ENCODE results near the gene LLGL2. TPM values are rescaled to one million over a fixed set of nuclear protein-coding genes. Genes with fewer than 3 reads are reported as not detected.

LLGL2 gene
- total RNA-seq, 1 donor from 2014 or later, result 44.9 TPM

GRCh38 chr17:75509528-75510258 lies 15.8 kb upstream of the LLGL2 start:
- Histone ChIP-seq H3K4me3 (peak overlapping the region in 1 of 2 donors; percentile 0), H3K27ac (peak overlapping the region; percentile 58), H3K4me1 (peaks cover 59% of the 10 kb centered on the region), H3K27me3 (no peaks in the 10 kb centered on the region), H3K36me3 (peaks cover 0 to 29% of the 10 kb centered on the region in 2 donors), H3K9me3 (no peaks in the 10 kb centered on the region)
- no peak for TF ChIP-seq CTCF (IDR thresholded peaks at IDR 0.05)
- TF ChIP-seq POLR2AphosphoS5 (IDR thresholded peaks at IDR 0.05; ENCODE audit: insufficient read depth in 1 of 2, low read depth in 1 of 2), result peak; percentile 39 to 67
- no peak for TF ChIP-seq POLR2A (IDR thresholded peaks at IDR 0.05)
- intact Hi-C loops (cut with DNase I), result no loop called here
- DNase-seq (ENCODE audit: extremely low spot score in 2 of 2), result no peak

- Histone ChIP-seq H3K4me1 (peaks cover 59% of the 10 kb centered on the region), H3K36me3 (peaks cover 0 to 15% of the 10 kb centered on the region in 2 donors), H3K27ac (peak overlapping the region; percentile 92), H3K4me3 (peak overlapping the region; percentile 17 to 97), H3K27me3 (no peaks in the 10 kb centered on the region), H3K9me3 (no peaks in the 10 kb centered on the region)
- no peak for DNase-seq (ENCODE audit: extremely low spot score in 2 of 2)
- intact Hi-C loops (cut with DNase I), result no loop called here
- TF ChIP-seq POLR2A (IDR thresholded peaks at IDR 0.05), result no peak
- TF ChIP-seq POLR2AphosphoS5 (IDR thresholded peaks at IDR 0.05; ENCODE audit: insufficient read depth in 1 of 2, low read depth in 1 of 2), result no peak
- no peak for TF ChIP-seq CTCF (IDR thresholded peaks at IDR 0.05)
Observed at GRCh38 chr17:75511270-75511609, 14.3 kb upstream of the LLGL2 start.

GRCh38 chr17:75511610-75512575 lies 13.6 kb upstream of the LLGL2 start:
- peak overlapping the region; percentile 82 to 97 for H3K4me3 ChIP-seq
- peaks cover 0 to 8% of the 10 kb centered on the region in 2 donors for H3K36me3 ChIP-seq
- TF ChIP-seq POLR2A (IDR thresholded peaks at IDR 0.05), result no peak
- intact Hi-C loops (cut with DNase I), result no loop called here
- DNase-seq (ENCODE audit: extremely low spot score in 2 of 2), result no peak
- peaks cover 62% of the 10 kb centered on the region for H3K4me1 ChIP-seq
- H3K27me3 ChIP-seq, result no peaks in the 10 kb centered on the region
- peak overlapping the region; percentile 92 for H3K27ac ChIP-seq
- no peaks in the 10 kb centered on the region for H3K9me3 ChIP-seq

GRCh38 chr17:75512926-75513640 lies 12.4 kb upstream of the LLGL2 start:
- Histone ChIP-seq H3K4me1 (peaks cover 74% of the 10 kb centered on the region), H3K27me3 (no peaks in the 10 kb centered on the region), H3K9me3 (no peaks in the 10 kb centered on the region), H3K4me3 (peak overlapping the region; percentile 82 to 97), H3K36me3 (peaks cover 0 to 6% of the 10 kb centered on the region in 2 donors), H3K27ac (peak overlapping the region; percentile 92)
- TF ChIP-seq POLR2AphosphoS5 (IDR thresholded peaks at IDR 0.05; ENCODE audit: insufficient read depth in 1 of 2, low read depth in 1 of 2) (no peak), CTCF (IDR thresholded peaks at IDR 0.05) (no peak), POLR2A (IDR thresholded peaks at IDR 0.05) (no peak)
- DNase-seq (ENCODE audit: extremely low spot score in 2 of 2), result no peak
- intact Hi-C loops (cut with DNase I), result no loop called here

- Histone ChIP-seq H3K27ac (peak overlapping the region; percentile 92), H3K4me1 (peaks cover 76% of the 10 kb centered on the region), H3K27me3 (no peaks in the 10 kb centered on the region), H3K9me3 (no peaks in the 10 kb centered on the region), H3K36me3 (peaks cover 0 to 6% of the 10 kb centered on the region in 2 donors), H3K4me3 (peak overlapping the region; percentile 82 to 97)
- intact Hi-C loops (cut with DNase I), result no loop called here
- DNase-seq (ENCODE audit: extremely low spot score in 2 of 2), result no peak
- TF ChIP-seq POLR2A (IDR thresholded peaks at IDR 0.05) (no peak), CTCF (IDR thresholded peaks at IDR 0.05) (no peak), POLR2AphosphoS5 (IDR thresholded peaks at IDR 0.05; ENCODE audit: insufficient read depth in 1 of 2, low read depth in 1 of 2) (no peak)
Observed at GRCh38 chr17:75513641-75514000, 11.9 kb upstream of the LLGL2 start.

Data from vagina (tissue), 2 donors.